K562 (cell line): ENCODE data around the gene ROBO3. TPM values are rescaled to one million over a fixed set of nuclear protein-coding genes. Genes with fewer than 3 reads are reported as not detected.

Experiments
- ARID1B ChIP-seq: fragments of 450-650 bp; IDR thresholded peaks from 2 replicates; pipeline ENCODE4 v1.6.1; 2016; ENCODE audit warnings: antibody characterized with exemption, mild to moderate bottlenecking, inconsistent platforms
- BHLHE40 ChIP-seq: IDR thresholded peaks from 2 replicates; pipeline ENCODE4 v1.6.1; 2011; ENCODE audit warnings: low read length, improper control_type of control experiment
- E2F1 ChIP-seq: sonication (generic); formaldehyde crosslinking; IDR thresholded peaks from 2 replicates; pipeline ENCODE4 v1.8.1; 2023; ENCODE audit warnings: mild to moderate bottlenecking, missing genetic modification reagents, moderate library complexity
- GMEB1 ChIP-seq: fragments of 250-450 bp; sonication (Bioruptor Pico); IDR thresholded peaks from 2 replicates; pipeline ENCODE4 v1.4.0; 2020; ENCODE audit warnings: mild to moderate bottlenecking
- MTA3 ChIP-seq: fragments of 450-650 bp; formaldehyde crosslinking; IDR thresholded peaks from 2 replicates; pipeline ENCODE4 v1.6.1; 2017; ENCODE audit warnings: mild to moderate bottlenecking, borderline replicate concordance
- PPARD ChIP-seq: fragments of 250-450 bp; sonication (Bioruptor Pico); IDR thresholded peaks from 2 replicates; pipeline ENCODE4 v1.8.0; 2022; ENCODE audit warnings: inconsistent platforms, mild to moderate bottlenecking, moderate library complexity
- TFAP4 ChIP-seq: sonication (generic); formaldehyde crosslinking; IDR thresholded peaks from 2 replicates; pipeline ENCODE4 v1.8.0; 2022; ENCODE audit warnings: missing genetic modification reagents, mild to moderate bottlenecking, moderate library complexity, borderline replicate concordance
- TOE1 ChIP-seq, 2 experiments: fragments of 450-650 bp in 1 of 2; sonication (generic) in 1 of 2; formaldehyde crosslinking in 1 of 2; IDR thresholded peaks; 2 replicates each; pipeline versions ENCODE4 v1.7.1 to v1.8.0; 2016 to 2022; ENCODE audit warnings: borderline replicate concordance in 2 of 2, mild to moderate bottlenecking in 2 of 2, antibody characterized with exemption in 1 of 2, inconsistent platforms in 1 of 2, low read depth in 1 of 2, missing genetic modification reagents in 1 of 2, moderate library complexity in 1 of 2
- UBTF ChIP-seq, 2 experiments: IDR thresholded peaks; 2 replicates each; pipeline ENCODE4 v1.6.1; 2012; ENCODE audit warnings: improper control_type of control experiment in 2 of 2, low read depth in 2 of 2, low read length in 2 of 2, borderline replicate concordance in 1 of 2
- ZBTB11 ChIP-seq, 3 experiments: fragments of 200-800 bp in 1 of 3; fragments of 250-450 bp in 1 of 3; fragments of 450-650 bp in 1 of 3; sonication (Bioruptor Pico) in 1 of 3; sonication (Bioruptor generic) in 1 of 3; formaldehyde crosslinking in 1 of 3; IDR thresholded peaks; 2 replicates each; pipeline versions ENCODE4 v1.6.1 to v1.8.0; 2016 to 2022; ENCODE audit warnings: mild to moderate bottlenecking in 2 of 3, missing genetic modification characterization in 2 of 3, missing compliant biosample characterization in 1 of 3, moderate library complexity in 1 of 3
- ZNF583 ChIP-seq: fragments of 250-450 bp; sonication (Bioruptor Pico); IDR thresholded peaks from 2 replicates; pipeline ENCODE4 v1.4.0; 2020
- polyA plus RNA-seq, 8 experiments: library from polyadenylated mRNA; depleted of rRNA in 4 of 8; stranded (reverse) in 5 of 8; unstranded in 3 of 8; fragments of >200 nt; fragmentation: Nextera tagmentation in 2 of 8; fragmentation: Illumina TruSeq in 1 of 8; extraction: Ambion mirVana in 2 of 8; extraction: Trizol in 1 of 8; gene quantifications; 2 replicates each; pipeline versions ENCODE4 v1.2.1 to v1.2.3, GENCODE V29; 2011 to 2014; ENCODE audit warnings: inconsistent platforms in 1 of 8, missing spikeins in 1 of 8
- total RNA-seq, 7 experiments: library from RNA; depleted of rRNA in 6 of 7; stranded (reverse); fragments of >200 nt in 6 of 7; fragmentation: Illumina TruSeq in 2 of 7; extraction: Trizol in 2 of 7; gene quantifications; 2 replicates each; pipeline versions ENCODE4 v1.2.1 to v1.2.3, GENCODE V29; 2011 to 2021; ENCODE audit warnings: low replicate concordance in 1 of 7

ROBO3 gene
- total and polyA plus RNA-seq, 9 of the 15 experiments (the other 6 are each of a cell fraction or from before 2014, with no cell fraction given), result 0.29 to 1.4 (median 0.97) TPM; not detected in 2

GRCh38 chr11:124875943-124876817 is 10.9 kb downstream of the ROBO3 start (continued):
- TF ChIP-seq ZBTB11 (CRISPR knock-in tag; IDR thresholded peaks at IDR 0.05), result peak in 1 of 3 experiments; percentile 63; a peak in 2 of 6 replicates
- no peak for TF ChIP-seq PPARD
- peak; percentile 48; the same call in 1 of the 2 replicates for TF ChIP-seq TFAP4 (CRISPR knock-in tag)
- TF ChIP-seq GMEB1 (CRISPR knock-in tag), result 0 out of 2 replicates have a peak, but pooled peaks have one; percentile 6
- TF ChIP-seq ARID1B, result peak; percentile 36; the same call in 1 of the 2 replicates
- 0 out of 2 replicates have a peak, but pooled peaks have one; percentile 5 for TF ChIP-seq BHLHE40
- peak; percentile 79 to 93; a peak in 3 of 4 replicates for TF ChIP-seq UBTF (IDR thresholded peaks at IDR 0.05; ENCODE audit: borderline replicate concordance in 1 of 2, low read depth in 2 of 2, low read length in 2 of 2)
- TF ChIP-seq E2F1 (CRISPR knock-in tag), result peak; percentile 69; the same call in 1 of the 2 replicates
- TF ChIP-seq MTA3, result peak; percentile 81; the same call in 1 of the 2 replicates
- TF ChIP-seq ZNF583 (CRISPR knock-in tag), result no peak
- peak; percentile 64; the same call in 1 of the 2 replicates for TF ChIP-seq TOE1 (IDR thresholded peaks at IDR 0.05; ENCODE audit: borderline replicate concordance)
- no peak for TF ChIP-seq TOE1 (CRISPR knock-in tag; IDR thresholded peaks at IDR 0.05; ENCODE audit: borderline replicate concordance, low read depth)
